GM12801 (cell line): ENCODE results near the gene SLC25A21.

Source experiments
- TF ChIP-seq, protein P1 (sequence below): IDR thresholded peaks from one replicate; pipeline ENCODE4 v1.5.1; 2011; ENCODE audit warnings: control low read depth; ENCODE audit not compliant: insufficient read length; ENCODE audit errors: extremely low read depth

The SLC25A21 gene

GRCh38 chr14:36647417-36647823 lies 525.0 kb downstream of the SLC25A21 start:
- TF ChIP-seq, protein P1, sequence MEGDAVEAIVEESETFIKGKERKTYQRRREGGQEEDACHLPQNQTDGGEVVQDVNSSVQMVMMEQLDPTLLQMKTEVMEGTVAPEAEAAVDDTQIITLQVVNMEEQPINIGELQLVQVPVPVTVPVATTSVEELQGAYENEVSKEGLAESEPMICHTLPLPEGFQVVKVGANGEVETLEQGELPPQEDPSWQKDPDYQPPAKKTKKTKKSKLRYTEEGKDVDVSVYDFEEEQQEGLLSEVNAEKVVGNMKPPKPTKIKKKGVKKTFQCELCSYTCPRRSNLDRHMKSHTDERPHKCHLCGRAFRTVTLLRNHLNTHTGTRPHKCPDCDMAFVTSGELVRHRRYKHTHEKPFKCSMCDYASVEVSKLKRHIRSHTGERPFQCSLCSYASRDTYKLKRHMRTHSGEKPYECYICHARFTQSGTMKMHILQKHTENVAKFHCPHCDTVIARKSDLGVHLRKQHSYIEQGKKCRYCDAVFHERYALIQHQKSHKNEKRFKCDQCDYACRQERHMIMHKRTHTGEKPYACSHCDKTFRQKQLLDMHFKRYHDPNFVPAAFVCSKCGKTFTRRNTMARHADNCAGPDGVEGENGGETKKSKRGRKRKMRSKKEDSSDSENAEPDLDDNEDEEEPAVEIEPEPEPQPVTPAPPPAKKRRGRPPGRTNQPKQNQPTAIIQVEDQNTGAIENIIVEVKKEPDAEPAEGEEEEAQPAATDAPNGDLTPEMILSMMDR: no peak

DNA sequence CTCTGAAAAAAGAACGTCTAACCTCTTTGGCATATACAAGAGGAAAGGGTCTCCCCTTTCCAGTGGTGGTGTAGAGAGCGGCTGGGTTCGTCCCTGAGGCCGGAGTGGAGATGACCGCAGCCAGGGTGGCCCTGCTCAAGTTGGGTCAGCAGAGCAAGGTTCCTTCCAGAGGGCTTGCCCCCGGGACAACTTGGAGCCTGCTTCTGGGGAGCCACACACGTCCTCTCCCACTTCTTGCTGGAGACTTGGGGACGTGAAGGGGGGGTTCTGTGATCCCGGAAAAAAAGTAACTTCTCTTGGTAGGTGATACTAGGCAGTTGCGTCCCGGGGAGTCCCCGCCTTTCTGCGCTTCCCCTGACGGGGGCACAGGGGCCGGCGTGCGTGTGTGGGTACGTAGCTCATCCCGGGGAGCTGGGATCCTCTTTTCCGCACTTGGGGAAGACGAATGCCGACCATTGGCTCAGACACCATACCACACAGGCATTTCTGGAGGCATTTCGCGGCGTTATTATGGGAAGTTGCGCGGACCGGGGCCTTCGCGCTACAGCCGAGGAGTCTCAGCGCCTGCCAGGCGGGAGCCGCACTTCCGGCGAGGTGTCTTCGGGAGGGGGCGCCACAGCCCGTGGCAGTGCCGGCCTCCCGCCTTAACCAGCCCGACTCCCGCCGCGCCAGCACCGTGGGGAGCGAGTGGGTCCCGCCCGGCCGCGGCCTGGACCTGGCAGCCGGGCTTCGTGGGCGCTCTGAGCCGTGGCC lies 525.6 kb downstream of the SLC25A21 start:
- TF ChIP-seq, protein P1: no peak

- TF ChIP-seq, protein P1: no peak
Observed at GRCh38 chr14:36633580-36633979, 538.8 kb downstream of the SLC25A21 start.
